ENCODE data around the gene RIOK1.

Gene RIOK1

GRCh38 chr6:7409740-7410139 is 20.1 kb downstream of the RIOK1 start:
- DNase-seq (ENCODE audit: low read depth) = no peak

DNA sequence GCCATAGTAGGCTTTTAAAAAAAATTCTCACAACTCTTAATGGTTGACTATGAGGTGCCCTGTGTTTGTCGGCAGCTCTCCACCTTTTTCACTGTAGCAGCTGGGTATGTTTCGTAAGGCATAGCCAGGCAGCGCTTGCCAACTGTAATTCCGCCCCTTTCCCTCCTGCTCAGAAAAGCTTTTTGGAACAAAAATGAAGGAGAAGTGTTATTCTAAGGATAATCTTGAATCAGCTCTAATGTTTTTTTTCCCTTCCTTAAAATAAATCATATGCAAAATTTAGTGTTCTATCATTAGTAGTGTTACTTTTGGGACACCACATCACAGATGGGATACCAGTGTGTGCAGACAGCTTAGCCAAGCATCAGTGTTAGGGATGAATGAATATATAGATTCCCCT is 21.2 kb downstream of the RIOK1 start:
- DNase-seq (ENCODE audit: low read depth) = no peak

DNA sequence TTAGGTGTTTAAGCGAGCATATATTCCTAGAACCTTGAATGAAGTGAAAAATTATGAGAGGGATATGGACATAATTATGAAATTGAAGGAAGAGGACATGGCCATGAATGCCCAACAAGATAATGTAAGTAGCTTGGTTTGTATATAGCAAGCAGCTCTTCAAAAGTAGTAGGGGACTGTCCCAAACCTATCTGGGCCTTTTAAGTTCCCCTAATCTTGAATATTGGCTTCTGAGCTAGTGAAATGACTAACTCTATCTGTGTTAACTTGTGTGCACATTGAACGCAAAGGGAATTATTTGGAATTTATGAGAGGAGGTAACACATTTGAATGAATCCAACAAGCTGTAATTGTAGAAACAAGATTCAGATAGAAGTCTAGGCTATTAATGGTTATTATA is 21.7 kb downstream of the RIOK1 start:
- DNase-seq (ENCODE audit: low read depth) = no peak

DNA sequence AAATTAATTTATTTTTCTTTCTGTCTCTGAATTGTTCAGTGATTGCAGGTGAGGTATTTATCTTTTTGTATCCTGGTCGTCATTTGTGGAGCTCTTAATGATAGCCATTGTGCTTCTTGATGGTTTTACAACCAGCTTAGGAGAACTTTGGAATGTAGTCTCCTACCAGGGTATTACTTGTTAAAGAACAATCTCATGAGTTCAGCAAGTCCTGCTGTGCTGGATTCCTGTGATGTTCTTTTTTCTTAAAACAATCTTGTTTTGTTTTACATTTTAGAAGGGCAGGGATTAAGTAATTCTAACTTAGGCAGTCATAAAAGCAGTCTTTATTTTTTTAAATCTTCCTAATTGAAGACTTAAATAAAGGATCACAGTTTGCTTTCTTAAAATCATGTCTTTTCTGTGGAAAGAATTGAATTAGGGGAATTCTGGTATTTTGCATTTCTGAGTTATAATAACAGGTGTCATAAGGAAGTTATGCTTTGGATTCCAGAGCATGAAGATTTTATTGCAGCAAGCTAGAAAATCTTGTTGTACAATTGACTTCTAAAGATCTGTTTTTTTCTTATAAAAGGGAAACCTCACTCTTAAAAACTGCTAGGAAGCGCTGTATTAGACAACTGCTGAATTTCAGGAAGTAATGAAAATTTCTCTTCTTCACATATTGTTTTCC is 23.7 kb downstream of the RIOK1 start:
- no peak for DNase-seq (ENCODE audit: low read depth)

DNA sequence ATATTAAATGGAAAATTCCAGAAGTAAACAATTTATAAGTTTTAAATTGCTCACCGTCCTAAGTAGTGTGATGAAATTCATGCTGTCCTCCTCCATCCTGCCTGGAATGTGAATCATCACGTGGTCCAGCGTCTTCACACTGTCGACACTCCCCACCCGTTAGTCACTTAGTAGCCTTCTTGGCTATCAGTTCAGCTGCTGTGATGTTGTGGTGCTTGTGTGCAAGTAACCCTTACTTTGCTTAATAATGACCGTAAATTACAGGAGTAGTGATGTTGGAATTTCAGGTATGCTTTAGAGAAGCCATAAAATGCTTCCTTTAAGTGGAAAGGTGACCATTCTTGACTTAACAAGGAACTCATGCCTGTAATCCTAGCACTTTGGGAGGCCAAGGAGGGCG is 25.2 kb downstream of the RIOK1 start:
- DNase-seq (ENCODE audit: low read depth) = no peak

DNA sequence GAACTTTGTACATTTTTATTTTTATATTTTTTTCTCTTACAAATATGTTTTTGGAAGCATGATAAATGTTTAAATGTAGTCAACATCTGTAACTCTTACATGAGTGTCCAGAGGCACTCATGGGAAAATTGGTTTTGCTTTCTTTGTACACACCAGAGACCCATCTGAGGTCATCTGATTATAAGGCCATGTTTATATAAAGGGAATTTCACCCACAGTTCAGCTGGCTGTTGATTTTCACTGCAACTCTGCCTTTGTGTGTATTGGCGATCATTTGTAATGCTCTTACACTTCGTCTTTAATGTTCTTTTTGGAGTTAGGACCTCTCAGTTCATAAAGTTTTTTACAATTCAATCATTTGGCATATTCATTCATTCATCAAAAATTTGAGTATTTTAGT is 28.1 kb downstream of the RIOK1 start:
- no peak for DNase-seq (ENCODE audit: low read depth)

DNA sequence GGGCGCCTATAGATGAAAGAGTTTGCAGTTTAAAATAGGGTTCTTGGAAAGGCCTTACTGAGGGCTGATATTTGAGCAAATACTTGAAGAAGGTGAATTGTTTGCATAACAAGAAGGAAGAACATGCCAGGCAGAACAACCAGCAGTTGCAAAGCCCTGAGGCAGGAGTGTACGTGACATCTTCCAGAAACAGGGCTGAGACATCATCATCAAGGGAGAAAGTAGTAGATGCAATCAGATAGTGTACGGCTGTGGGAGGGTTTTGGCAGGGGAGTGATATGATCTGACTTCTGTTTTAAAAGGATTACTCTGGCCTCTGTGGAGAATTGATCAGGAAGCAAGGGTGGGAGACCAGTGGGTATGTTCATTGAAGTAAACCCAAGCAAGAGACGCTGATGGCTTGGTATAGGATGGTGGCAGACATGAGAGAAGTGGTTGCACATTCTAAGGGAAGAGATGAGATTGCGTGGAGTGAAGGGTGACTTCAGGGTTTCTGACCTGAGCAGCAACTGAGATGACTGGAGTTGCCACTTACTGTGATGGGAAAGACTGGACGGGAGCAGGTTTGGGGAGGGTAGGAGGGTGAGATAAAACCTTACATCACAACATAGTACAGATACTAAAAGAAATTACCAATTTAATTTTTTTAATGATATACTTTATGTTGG is 28.8 kb downstream of the RIOK1 start:
- no peak for DNase-seq (ENCODE audit: low read depth)

- no peak for DNase-seq (ENCODE audit: low read depth)
These were observed 29.5 kb downstream of the RIOK1 start for GRCh38 chr6:7419065-7419464.

- no peak for DNase-seq (ENCODE audit: low read depth)
These were observed 31.5 kb downstream of the RIOK1 start for GRCh38 chr6:7421066-7421465.

DNA sequence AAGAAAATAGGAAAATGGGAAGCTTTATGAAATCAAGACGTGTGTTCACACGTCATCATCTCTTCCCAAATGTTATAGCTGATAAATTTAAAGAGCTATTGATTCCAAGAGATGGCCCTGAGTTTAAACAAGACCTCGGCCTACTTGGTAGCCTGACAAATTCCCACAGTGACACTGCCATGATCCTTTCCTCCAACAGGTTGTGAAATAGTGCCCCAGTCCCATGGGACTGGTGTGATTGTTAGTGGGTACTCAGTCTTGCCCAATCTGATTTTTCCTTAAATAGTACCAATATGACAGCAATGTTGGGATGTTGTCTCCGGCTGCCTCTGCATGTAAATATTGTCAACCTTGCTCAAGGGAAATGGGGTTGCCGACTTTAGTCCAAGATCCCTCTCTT is 34.5 kb downstream of the RIOK1 start:
- DNase-seq (ENCODE audit: low read depth) = no peak

DNA sequence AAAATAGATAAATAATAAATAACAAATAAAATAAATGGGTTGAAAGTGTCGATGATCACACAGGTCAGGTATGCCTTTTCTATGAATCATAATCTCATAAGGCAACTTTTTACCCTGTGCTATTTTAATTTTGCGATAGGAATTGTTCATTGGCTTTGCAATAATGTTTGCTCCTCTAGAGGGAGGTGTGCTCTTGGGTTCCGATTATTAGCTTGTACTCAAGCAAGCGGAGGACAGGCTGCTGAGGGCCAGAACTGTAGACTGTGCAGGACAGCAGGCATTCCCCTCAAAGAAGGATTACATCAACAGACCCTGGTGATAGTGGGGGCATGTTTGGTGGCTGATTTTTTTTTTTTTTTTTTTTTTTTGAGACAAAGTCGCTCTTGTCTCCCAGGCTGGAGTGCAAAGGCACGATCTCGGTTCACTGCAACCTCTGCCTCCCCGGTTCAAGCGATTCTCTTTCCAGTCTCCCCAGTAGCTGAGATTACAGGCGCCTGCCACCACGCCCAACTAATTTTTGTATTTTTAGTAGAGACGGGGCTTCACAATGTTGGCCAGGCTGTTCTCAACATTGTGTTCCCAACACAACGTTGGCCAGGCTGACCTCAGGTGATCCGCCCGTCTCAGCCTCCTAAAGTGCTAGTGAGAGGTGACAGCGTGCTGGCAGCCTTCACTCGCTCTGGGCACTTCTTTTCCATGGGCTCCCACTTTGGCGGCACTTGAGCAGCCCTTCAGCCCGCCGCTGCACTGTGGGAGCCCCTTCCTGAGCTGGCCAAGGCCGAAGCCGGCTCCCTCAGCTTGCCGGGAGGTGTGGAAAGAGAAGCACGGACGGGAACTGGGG is 35.6 kb downstream of the RIOK1 start:
- DNase-seq (ENCODE audit: low read depth) = no peak

DNA sequence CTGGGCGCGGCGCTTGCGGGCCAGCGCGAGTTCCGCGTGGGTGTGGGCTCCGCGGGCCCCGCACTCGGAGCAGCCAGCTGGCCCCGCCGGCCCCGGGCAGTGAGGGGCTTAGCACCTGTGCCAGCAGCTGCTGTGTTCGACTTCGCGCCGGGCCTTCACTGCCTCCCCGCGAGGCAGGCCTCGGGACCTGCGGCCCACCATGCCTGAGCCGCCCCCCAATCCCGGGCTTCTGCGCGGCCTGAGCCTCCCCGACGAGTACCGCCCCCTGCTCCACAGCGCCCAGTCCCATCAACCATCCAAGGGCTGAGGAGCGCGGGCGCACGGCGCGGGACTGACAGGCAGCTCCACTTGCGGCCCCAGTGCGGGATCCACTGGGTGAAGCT is 36.2 kb downstream of the RIOK1 start:
- DNase-seq (ENCODE audit: low read depth) = no peak

DNA sequence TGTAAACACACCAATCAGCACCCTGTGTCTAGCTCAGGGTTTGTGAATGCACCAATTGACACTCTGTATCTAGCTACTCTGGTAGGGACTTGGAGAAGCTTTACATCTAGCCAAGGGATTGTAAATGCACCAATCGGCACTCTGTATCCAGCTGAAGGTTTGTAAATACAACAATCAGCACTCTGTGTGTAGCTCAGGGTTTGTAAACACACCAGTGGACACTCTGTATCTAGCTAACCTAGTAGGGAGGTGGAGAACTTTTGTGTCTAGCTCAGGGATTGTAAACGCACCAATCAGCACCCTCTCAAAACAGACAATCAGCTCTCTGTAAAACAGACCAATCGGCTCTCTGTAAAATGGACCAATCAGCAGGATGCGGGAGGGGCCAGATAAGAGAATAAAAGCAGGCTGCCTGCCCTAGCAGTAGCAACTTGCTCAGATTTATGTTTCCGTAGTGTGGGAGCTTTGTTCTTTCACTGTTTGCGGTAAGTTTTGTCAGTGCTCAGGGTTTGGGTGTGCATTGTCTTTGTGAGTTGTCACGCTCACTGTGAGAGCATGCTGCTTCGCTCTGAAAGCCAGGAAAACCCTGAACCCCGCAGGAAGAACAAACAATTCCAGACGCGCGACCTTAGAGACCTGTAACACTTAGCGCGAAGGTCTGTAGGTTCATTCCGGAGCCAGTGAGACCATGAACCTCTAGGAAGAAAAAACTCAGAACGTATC is 37.0 kb downstream of the RIOK1 start:
- DNase-seq (ENCODE audit: low read depth) = no peak

- no peak for DNase-seq (ENCODE audit: low read depth)
These were observed 41.7 kb downstream of the RIOK1 start for GRCh38 chr6:7431313-7431673.

DNA sequence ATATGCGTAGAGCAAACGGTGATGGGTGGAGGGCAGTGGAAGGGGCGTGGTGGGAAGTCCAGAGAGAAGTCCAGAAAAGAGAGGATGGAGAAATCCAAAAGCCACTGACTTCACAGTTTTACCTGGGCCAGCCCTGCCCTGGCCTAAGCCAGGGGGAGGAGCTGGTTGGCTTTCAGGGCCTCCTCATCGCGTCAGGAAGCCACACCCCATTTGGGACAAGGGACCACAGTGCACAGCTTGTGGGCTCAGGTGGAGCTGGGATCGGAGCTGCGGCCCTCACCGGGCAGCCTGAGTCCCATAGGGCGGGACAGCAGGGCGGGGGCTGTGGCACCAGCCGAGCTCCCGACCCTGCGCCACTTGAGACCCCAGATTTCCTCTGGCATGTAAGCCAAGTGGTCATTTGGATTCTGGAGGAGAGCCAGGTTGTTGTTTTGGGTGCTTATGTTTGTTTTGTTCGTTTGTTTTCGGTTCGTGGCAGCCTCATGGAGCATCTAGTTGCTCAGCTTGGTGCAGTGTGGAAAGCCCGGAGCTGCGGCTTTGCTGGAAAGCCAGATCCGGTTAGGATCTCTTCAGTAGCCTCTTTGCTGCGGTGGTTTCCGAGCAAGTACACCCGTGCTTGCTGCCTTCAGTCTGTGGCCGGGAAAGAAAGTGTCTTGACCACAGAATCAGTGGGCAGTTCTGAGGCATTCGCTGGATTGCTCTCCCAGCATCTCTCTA is 42.2 kb downstream of the RIOK1 start:
- DNase-seq (ENCODE audit: low read depth) = no peak

DNA sequence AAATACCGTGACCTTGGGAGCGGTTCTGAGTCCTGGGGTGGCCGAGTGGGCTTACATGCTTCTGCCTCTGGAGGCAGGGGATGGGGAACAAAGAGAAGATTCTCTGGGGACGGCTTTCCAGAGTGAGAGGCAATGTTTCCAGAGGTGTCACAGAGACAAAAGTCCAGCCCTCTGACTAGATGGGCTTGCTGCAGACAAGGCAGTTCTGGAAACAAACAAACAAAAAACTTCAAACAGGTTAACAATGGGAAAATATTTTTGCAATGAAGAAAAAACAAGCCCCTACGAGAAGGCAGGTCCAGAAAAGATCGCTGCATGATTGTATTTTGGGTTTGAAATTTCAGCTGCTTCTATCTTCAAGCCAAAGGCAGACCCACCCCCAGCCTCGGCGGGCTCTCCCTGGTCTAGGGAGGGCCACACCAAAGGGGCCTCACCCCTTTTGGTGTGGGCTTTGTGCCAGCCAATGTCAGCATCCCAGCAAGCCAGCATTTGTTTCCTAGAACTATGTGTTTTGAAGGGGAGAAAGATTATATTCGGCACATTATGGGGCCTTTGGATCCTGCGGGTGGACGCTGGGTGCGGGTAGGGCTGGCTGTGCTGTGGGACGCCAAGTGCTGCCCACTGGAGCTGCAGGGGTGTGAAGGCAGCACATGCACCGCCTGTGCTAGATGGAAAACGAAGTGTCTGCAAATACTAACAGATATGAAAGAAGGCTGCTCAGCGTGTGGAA is 42.9 kb downstream of the RIOK1 start:
- DNase-seq (ENCODE audit: low read depth) = no peak

- no peak for DNase-seq (ENCODE audit: low read depth)
These were observed 43.6 kb downstream of the RIOK1 start for GRCh38 chr6:7433121-7433617.

GRCh38 chr6:7434672-7435071 is 45.1 kb downstream of the RIOK1 start:
- DNase-seq (ENCODE audit: low read depth) = no peak

DNA sequence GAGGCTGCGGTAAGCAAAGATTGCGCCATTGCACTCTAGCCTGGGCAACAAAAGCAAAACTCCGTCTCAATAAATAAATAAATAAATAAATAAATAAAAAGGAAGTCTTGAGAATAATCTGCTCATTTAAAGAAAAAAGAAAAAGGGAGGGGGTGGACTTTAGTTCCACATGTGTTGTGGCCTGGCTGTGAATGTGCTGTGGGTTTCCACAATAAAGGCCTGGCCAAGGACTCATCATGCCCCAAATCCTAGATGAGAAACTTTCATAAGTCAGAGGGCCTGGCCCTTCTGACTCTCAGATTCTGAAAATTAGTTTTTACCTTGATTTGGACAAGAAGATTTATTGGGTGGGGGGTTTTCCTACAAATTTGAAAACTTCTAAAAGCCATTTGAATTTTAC is 48.4 kb downstream of the RIOK1 start:
- no peak for DNase-seq (ENCODE audit: low read depth)

DNA sequence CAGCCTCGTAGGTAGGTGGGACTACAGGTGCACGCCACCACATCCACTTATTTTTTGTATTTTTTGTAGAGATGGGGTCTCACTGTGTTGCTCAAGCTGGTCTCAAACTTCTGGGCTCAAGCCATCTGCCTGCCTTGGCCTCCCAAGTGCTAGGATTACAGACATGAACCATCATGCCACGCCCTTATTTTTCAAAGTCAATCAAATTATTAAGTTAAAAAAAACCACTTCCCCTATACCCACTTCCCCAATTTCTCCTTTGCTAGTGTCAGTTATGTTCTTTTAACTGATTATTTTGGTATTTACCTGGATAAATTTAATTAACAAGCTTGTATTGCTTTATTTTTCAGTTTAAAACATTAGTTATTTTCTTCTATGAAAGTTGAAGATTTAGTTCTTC is 49.6 kb downstream of the RIOK1 start:
- no peak for DNase-seq (ENCODE audit: low read depth)

DNA sequence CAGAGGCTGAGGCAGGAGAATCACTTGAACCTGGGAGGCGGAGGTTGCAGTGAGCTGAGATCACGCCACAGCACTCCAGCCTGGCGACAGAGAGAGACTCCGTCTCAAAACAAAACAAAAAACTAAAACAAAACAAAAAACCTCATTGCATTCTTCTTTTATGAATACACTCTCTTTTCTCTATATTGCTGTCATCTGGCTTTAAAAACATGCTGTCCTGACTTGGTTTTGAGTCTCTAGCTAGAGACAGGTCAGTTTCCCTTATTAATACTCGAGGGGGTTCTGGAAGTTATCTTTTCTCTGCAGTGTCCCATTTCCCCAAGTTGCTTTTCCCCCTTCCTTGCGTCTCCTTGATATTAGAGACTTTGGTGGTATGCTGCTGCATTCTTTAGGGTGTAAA is 50.9 kb downstream of the RIOK1 start:
- DNase-seq (ENCODE audit: low read depth) = no peak
